ENCODE results near the gene PRELP.
"Not testable (repeated sequence)": the region's sequence is repeated elsewhere in the genome, so short reads cannot be mapped to it uniquely, and the experiment has no call there.

Gene PRELP

DNA sequence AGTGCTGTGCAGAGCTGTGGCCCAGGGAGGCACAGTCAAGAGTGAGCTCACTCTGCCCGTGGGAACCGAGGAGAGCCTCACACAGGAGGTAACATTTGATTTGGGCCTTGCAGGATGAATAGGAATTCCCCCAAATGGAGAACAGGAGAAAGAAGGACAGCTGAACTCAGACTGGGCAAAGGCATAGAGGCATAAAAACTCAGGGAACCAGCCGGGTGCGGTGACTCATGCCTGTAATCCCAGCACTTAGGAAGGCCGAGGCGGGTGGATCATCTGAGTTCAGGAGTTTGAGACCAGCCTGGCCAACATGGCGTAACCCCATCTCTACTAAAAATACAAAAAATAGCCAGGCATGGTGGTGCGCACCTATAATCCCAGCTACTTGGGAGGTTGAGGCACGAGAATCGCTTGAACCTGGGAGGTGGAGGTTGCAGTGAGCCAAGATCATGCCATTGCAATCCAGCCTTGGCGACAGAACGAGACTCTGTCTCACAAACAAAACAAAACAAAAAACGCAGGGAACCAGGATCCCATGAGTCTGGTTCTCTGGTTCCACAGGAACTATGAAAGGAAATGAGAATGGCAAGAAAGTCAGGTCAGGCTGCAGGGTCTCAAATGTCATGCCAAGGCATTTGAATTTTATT, 8.6 kb upstream of the PRELP start:
- H3K4me1 ChIP-seq (ENCODE audit: control insufficient read depth in 1 of 2, insufficient read depth in 2 of 2, low read length in 2 of 2) = peaks cover 8 to 43% of the 10 kb centered on the region in 2 donors
- H3K36me3 ChIP-seq (ENCODE audit: control insufficient read depth in 1 of 2, insufficient read depth in 2 of 2, low read length in 2 of 2); H3K4me3 ChIP-seq (ENCODE audit: low read depth in 1 of 2, low read length in 2 of 2); H3K9me3 ChIP-seq (ENCODE audit: control insufficient read depth in 1 of 2, low read length in 2 of 2); H3K27me3 ChIP-seq (ENCODE audit: low read depth, low read length): not testable (repeated sequence)
- H3K27ac ChIP-seq (ENCODE audit: low read length) = peak overlapping the region; percentile 84

DNA sequence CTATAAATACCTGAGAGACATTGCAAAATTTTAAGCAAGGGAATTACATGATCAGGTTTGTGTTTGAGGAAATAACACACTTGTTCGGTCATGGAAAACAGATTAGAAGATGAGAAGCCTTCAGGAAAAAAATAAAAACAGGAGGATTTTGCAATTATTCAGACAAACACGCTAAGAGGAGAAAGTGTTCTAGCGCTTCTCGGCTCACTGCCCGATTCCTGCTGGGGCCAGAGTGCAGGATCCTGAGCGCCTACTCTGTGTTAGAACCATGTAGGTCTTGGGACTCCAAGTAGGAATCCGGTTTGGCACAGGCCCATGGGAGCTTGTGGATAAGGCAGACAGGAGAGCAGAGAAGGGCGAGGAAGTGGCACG, 8.1 kb upstream of the PRELP start:
- peaks cover 8 to 43% of the 10 kb centered on the region in 2 donors for H3K4me1 ChIP-seq (ENCODE audit: control insufficient read depth in 1 of 2, insufficient read depth in 2 of 2, low read length in 2 of 2)
- H3K27ac ChIP-seq (ENCODE audit: low read length) = no peak overlapping the region
- no peaks in the 10 kb centered on the region for H3K27me3 ChIP-seq (ENCODE audit: low read depth, low read length)
- H3K4me3 ChIP-seq (ENCODE audit: low read depth in 1 of 2, low read length in 2 of 2) = no peak overlapping the region
- H3K36me3 ChIP-seq (ENCODE audit: control insufficient read depth in 1 of 2, insufficient read depth in 2 of 2, low read length in 2 of 2) = no peaks in the 10 kb centered on the region
- H3K9me3 ChIP-seq (ENCODE audit: control insufficient read depth in 1 of 2, low read length in 2 of 2) = no peaks in the 10 kb centered on the region

DNA sequence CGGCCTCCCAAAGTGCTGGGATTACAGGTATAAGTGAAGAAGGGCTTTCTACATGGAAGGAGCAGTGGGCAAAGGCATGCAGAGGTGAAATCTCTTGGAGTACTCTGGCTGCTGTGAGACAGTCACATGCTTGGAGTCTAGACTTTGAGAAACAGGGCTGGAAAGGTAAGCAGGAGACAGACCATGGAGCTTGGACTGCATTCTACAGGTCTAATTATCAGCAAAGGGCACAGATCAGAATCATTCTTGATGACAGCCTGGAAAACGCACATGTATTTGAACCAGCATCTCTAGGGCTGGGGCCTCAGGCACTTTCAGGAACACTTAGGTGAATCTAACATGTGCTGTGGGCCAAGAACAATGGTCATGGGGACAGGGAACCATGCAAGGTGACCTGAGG, 7.3 kb upstream of the PRELP start:
- Histone ChIP-seq H3K27ac (ENCODE audit: low read length) (no peak overlapping the region), H3K9me3 (ENCODE audit: control insufficient read depth in 1 of 2, low read length in 2 of 2) (no peaks in the 10 kb centered on the region), H3K36me3 (ENCODE audit: control insufficient read depth in 1 of 2, insufficient read depth in 2 of 2, low read length in 2 of 2) (no peaks in the 10 kb centered on the region), H3K4me1 (ENCODE audit: control insufficient read depth in 1 of 2, insufficient read depth in 2 of 2, low read length in 2 of 2) (peaks cover 8 to 43% of the 10 kb centered on the region in 2 donors), H3K4me3 (ENCODE audit: low read depth in 1 of 2, low read length in 2 of 2) (no peak overlapping the region), H3K27me3 (ENCODE audit: low read depth, low read length) (no peaks in the 10 kb centered on the region)

DNA sequence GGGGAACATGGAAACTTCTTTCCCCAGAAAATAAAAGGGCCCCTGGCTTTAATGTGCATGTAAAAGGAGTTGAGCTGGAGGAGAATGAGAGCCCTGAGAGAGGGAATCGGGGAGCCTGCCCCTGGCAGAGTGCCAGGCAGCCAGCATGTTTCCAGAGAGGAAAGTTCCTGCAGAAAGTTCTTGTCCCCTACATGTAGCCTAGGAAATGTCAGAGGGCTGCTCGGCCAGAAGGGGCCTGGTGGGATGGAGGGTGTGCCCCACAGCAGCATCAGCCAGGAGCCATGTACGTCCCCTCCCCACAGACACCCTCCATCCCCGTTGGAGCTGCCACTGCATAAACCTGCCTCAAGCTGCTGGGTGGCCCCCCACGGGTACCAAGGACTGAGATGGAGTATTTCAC, 5.4 kb upstream of the PRELP start:
- Histone ChIP-seq H3K4me1 (ENCODE audit: control insufficient read depth in 1 of 2, insufficient read depth in 2 of 2, low read length in 2 of 2) (peaks cover 8 to 30% of the 10 kb centered on the region in 2 donors), H3K27ac (ENCODE audit: low read length) (no peak overlapping the region), H3K27me3 (ENCODE audit: low read depth, low read length) (no peaks in the 10 kb centered on the region), H3K4me3 (ENCODE audit: low read depth in 1 of 2, low read length in 2 of 2) (no peak overlapping the region), H3K36me3 (ENCODE audit: control insufficient read depth in 1 of 2, insufficient read depth in 2 of 2, low read length in 2 of 2) (no peaks in the 10 kb centered on the region), H3K9me3 (ENCODE audit: control insufficient read depth in 1 of 2, low read length in 2 of 2) (no peaks in the 10 kb centered on the region)

DNA sequence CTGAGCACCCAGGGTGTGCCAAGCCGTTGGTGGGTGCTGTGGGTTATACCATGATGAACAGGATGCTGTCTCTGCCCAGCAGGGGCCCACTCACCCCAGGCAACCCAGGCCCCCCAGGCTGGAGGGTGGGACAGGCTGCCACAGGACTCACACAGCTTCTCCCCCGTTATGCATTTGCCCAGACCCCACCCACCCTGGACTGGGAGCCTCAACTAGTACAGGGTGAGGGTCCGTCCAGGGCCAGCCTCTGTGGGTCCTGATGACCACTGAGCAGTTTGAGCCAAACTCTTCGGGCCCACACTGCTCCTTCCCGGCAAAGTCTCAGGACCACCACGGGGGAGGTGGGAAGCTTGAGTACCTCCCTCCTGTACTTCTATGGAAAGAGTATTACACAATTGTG, 3.8 kb upstream of the PRELP start:
- no peak overlapping the region for H3K4me3 ChIP-seq (ENCODE audit: low read depth in 1 of 2, low read length in 2 of 2)
- H3K27ac ChIP-seq (ENCODE audit: low read length) = no peak overlapping the region
- H3K4me1 ChIP-seq (ENCODE audit: control insufficient read depth in 1 of 2, insufficient read depth in 2 of 2, low read length in 2 of 2) = peaks cover 0 to 15% of the 10 kb centered on the region in 2 donors
- H3K9me3 ChIP-seq (ENCODE audit: control insufficient read depth in 1 of 2, low read length in 2 of 2) = no peaks in the 10 kb centered on the region
- H3K36me3 ChIP-seq (ENCODE audit: control insufficient read depth in 1 of 2, insufficient read depth in 2 of 2, low read length in 2 of 2) = no peaks in the 10 kb centered on the region
- no peaks in the 10 kb centered on the region for H3K27me3 ChIP-seq (ENCODE audit: low read depth, low read length)

DNA sequence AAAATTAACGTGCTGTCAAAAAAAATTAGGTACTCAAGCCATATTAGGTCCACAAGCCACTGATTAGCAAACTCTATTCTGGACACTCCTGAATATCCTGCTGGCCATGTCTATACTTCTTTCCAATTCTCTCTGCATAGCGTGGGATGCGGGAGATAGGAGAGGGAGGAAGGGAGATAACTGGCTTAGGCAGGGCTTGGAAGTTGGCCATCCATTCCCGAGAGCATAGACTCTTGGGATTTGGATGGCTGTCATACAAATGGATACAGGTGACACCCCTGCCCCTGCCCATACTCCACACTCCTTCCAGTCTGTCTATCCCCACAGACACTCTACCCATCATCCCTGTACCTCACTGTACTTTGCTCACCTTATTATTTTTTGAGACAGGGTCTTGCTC, 2.3 kb upstream of the PRELP start:
- Histone ChIP-seq H3K27me3 (ENCODE audit: low read depth, low read length) (no peaks in the 10 kb centered on the region), H3K4me3 (ENCODE audit: low read depth in 1 of 2, low read length in 2 of 2) (no peak overlapping the region), H3K36me3 (ENCODE audit: control insufficient read depth in 1 of 2, insufficient read depth in 2 of 2, low read length in 2 of 2) (no peaks in the 10 kb centered on the region), H3K27ac (ENCODE audit: low read length) (no peak overlapping the region), H3K4me1 (ENCODE audit: control insufficient read depth in 1 of 2, insufficient read depth in 2 of 2, low read length in 2 of 2) (peaks cover 0 to 24% of the 10 kb centered on the region in 2 donors), H3K9me3 (ENCODE audit: control insufficient read depth in 1 of 2, low read length in 2 of 2) (no peaks in the 10 kb centered on the region)

DNA sequence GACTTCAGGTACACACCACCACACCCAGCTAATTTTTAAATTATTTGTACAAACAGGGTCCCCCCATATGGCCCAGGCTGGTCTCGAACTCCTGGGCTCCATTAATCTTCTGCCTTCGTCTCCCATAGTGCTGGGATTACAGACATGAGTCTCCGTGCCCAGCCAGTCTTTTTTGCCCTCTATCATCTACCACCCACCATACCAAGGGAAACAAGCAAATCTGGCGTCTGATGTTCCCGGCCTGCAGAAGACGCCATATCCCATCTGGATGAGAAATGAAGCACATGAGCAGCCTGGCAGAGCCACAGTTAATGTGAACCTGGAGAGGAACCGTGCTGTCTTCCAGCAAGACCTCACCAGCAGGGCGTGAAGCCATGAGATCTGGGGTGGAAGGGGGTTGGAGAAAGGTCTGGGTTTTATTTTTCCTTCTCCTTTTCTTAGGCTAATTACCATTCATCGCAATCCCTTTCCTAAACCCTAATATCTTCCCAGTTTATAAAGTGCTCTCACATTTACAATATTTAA, 1.8 kb upstream of the PRELP start:
- H3K4me3 ChIP-seq (ENCODE audit: low read depth in 1 of 2, low read length in 2 of 2) = no peak overlapping the region
- H3K9me3 ChIP-seq (ENCODE audit: control insufficient read depth in 1 of 2, low read length in 2 of 2) = no peaks in the 10 kb centered on the region
- H3K36me3 ChIP-seq (ENCODE audit: control insufficient read depth in 1 of 2, insufficient read depth in 2 of 2, low read length in 2 of 2) = no peaks in the 10 kb centered on the region
- H3K4me1 ChIP-seq (ENCODE audit: control insufficient read depth in 1 of 2, insufficient read depth in 2 of 2, low read length in 2 of 2) = peaks cover 0 to 29% of the 10 kb centered on the region in 2 donors
- H3K27me3 ChIP-seq (ENCODE audit: low read depth, low read length) = no peaks in the 10 kb centered on the region
- no peak overlapping the region for H3K27ac ChIP-seq (ENCODE audit: low read length)

DNA sequence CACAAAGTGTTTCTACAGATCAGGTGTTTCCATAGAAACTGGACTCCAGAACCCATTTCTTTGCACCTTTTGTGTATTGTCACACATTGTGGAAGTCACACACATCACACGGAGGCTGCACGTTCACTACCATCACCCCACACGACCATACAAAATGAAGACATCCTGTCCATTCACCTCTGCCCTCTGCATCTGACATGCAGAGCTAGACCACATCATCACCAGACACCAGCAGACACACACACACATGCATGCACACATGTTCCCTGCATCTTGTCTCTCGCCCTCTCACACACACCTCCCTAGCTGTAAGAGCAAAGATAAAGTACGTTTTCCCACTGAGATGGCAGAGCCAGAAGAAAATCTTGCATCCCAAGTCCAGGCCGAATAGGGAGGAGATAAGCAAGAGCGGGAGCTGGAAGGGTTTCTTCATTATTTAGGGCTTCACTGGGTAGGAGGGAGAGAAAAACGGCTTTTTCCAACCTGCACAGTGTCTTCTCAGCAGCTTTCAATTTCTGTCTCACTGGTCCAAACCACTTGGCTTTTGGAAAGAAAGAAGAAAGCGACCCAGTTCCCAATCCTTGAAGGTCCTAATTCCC, 709 bp downstream of the PRELP start:
- H3K36me3 ChIP-seq (ENCODE audit: control insufficient read depth in 1 of 2, insufficient read depth in 2 of 2, low read length in 2 of 2) = no peaks in the 10 kb centered on the region
- H3K4me3 ChIP-seq (ENCODE audit: low read depth in 1 of 2, low read length in 2 of 2) = peak overlapping the region; percentile 42 to 72
- H3K9me3 ChIP-seq (ENCODE audit: control insufficient read depth in 1 of 2, low read length in 2 of 2) = no peaks in the 10 kb centered on the region
- H3K4me1 ChIP-seq (ENCODE audit: control insufficient read depth in 1 of 2, insufficient read depth in 2 of 2, low read length in 2 of 2) = peaks cover 12 to 46% of the 10 kb centered on the region in 2 donors
- no peaks in the 10 kb centered on the region for H3K27me3 ChIP-seq (ENCODE audit: low read depth, low read length)
- H3K27ac ChIP-seq (ENCODE audit: low read length) = peak overlapping the region; percentile 19

DNA sequence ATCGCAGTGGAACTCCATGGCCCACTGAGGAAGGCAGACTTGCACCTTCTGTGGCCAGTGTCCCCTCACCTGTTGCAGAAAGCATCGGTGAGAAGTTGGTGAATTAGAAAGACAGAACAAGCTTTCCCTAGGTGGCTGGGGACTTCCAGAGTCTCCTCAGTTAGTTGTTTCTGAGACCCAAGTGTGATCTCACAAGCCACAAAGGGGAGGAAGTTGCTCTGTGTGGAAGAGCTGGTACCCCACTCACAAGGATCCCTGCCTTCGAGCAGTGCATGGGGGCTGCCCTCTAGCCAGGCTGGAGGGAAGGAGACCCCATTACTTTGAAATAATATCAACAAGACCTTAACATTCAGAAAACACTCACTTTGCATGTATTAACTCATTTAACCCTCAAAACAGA, 2.1 kb downstream of the PRELP start:
- Histone ChIP-seq H3K9me3 (ENCODE audit: control insufficient read depth in 1 of 2, low read length in 2 of 2) (no peaks in the 10 kb centered on the region), H3K27me3 (ENCODE audit: low read depth, low read length) (no peaks in the 10 kb centered on the region), H3K4me1 (ENCODE audit: control insufficient read depth in 1 of 2, insufficient read depth in 2 of 2, low read length in 2 of 2) (peaks cover 14 to 54% of the 10 kb centered on the region in 2 donors), H3K4me3 (ENCODE audit: low read depth in 1 of 2, low read length in 2 of 2) (peak overlapping the region; percentile 42 to 72), H3K27ac (ENCODE audit: low read length) (peak overlapping the region; percentile 19), H3K36me3 (ENCODE audit: control insufficient read depth in 1 of 2, insufficient read depth in 2 of 2, low read length in 2 of 2) (no peaks in the 10 kb centered on the region)

DNA sequence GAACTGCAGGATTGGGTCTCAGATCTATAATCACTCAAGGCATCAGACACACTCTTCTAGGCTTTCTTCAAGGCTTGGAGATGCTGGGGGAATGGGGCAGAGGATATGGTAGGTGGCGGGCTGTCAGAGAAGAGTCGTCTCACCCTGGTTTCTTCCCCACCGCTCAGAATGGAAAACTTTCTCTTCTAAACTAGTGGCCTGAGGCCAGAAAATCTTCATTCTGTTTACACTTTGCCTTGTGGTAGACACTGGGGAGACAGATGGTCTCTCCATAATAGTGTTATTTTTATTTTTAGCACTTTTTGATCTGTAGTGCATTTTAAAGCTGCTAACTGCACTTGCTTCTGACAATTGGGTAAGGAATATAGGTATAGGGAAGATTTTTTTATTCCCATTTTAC, 2.6 kb downstream of the PRELP start:
- Histone ChIP-seq H3K36me3 (ENCODE audit: control insufficient read depth in 1 of 2, insufficient read depth in 2 of 2, low read length in 2 of 2) (peaks cover 0 to under 1% of the 10 kb centered on the region in 2 donors), H3K27me3 (ENCODE audit: low read depth, low read length) (no peaks in the 10 kb centered on the region), H3K4me3 (ENCODE audit: low read depth in 1 of 2, low read length in 2 of 2) (peak overlapping the region; percentile 42 to 72), H3K9me3 (ENCODE audit: control insufficient read depth in 1 of 2, low read length in 2 of 2) (no peaks in the 10 kb centered on the region), H3K4me1 (ENCODE audit: control insufficient read depth in 1 of 2, insufficient read depth in 2 of 2, low read length in 2 of 2) (peaks cover 14 to 56% of the 10 kb centered on the region in 2 donors), H3K27ac (ENCODE audit: low read length) (peak overlapping the region; percentile 19)

DNA sequence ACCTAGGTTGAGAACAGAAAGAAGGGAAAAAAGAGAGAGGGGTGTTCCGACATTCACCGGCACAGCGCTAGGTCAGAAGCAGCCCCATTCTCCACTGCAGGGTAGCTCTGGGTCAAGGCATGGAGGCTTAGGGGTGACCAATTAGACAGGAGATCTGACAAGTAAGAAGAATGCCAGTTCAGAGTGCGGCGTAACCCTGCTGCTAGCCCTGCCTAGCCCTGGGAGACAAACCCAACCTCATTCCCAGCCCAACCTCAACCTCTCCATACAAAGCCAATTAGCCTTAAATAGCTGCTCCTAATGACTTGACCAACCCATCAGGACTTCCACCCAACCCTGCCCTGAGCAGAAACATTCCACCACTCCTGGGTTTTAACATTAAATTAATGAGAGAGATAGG, 3.4 kb downstream of the PRELP start:
- H3K9me3 ChIP-seq (ENCODE audit: control insufficient read depth in 1 of 2, low read length in 2 of 2) = no peaks in the 10 kb centered on the region
- H3K27me3 ChIP-seq (ENCODE audit: low read depth, low read length) = no peaks in the 10 kb centered on the region
- H3K27ac ChIP-seq (ENCODE audit: low read length) = peak overlapping the region; percentile 19
- H3K4me3 ChIP-seq (ENCODE audit: low read depth in 1 of 2, low read length in 2 of 2) = peak overlapping the region in 1 of 2 donors; percentile 72
- H3K36me3 ChIP-seq (ENCODE audit: control insufficient read depth in 1 of 2, insufficient read depth in 2 of 2, low read length in 2 of 2) = peaks cover 0 to 8% of the 10 kb centered on the region in 2 donors
- H3K4me1 ChIP-seq (ENCODE audit: control insufficient read depth in 1 of 2, insufficient read depth in 2 of 2, low read length in 2 of 2) = peaks cover 14 to 58% of the 10 kb centered on the region in 2 donors
